ENCODE results near the gene RNF212.
"Not testable (repeated sequence)": the region's sequence is repeated elsewhere in the genome, so short reads cannot be mapped to it uniquely, and the experiment has no call there.

The RNF212 gene

GRCh38 chr4:1055721-1056590, 57.4 kb downstream of the RNF212 start:
- intact Hi-C loops (cut with DNase I), result no loop called here
- DNase-seq, result peak in 7 of 42 donors; percentile 9 to 46 (median 17)

DNA sequence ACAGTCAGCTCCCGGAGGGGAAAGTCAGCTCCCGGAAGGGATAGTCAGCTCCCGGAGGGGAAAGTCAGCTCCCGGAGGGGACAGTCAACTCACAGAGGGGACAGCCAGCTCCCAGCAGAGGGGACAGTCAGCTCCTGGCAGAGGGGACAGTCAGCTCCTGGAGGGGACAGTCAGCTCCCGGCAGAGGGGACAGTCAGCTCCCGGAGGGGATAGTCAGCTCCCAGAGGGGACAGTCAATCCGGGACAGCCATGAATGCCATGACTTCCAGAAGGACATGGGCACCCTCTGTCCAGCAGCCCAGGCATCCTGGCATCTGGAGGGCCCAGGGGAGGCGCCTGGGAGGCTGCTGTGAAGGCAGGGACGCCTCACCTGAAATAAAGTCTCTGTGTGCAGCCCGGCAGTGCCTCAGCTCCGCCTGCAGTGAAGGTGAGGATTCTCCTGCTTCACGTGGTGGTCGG, 58.1 kb downstream of the RNF212 start:
- peak in 4 of 42 donors; percentile 5 to 36 (median 8) for DNase-seq
- intact Hi-C loops (cut with DNase I), result not testable (repeated sequence)

DNA sequence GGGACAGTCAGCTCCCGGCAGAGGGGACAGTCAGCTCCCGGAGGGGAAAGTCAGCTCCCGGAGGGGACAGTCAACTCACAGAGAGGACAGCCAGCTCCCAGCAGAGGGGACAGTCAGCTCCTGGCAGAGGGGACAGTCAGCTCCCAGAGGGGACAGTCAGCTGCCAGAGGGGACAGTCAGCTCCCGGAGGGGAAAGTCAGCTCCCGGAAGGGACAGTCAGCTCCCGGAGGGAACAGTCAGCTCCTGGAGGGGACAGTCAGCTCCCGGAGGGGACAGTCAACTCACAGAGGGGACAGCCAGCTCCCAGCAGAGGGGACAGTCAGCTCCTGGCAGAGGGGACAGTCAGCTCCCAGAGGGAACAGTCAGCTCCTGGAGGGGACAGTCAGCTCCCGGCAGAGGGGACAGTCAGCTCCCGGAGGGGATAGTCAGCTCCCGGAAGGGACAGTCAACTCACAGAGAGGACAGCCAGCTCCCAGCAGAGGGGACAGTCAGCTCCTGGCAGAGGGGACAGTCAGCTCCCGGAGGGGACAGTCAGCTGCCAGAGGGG, 58.6 kb downstream of the RNF212 start:
- peak in 4 of 42 donors; percentile 6 to 26 (median 8) for DNase-seq
- intact Hi-C loops (cut with DNase I), result not testable (repeated sequence)

- intact Hi-C loops (cut with DNase I), result not testable (repeated sequence)
- DNase-seq, result peak in 4 of 42 donors; percentile 1 to 10 (median 6)
These were observed 59.5 kb downstream of the RNF212 start for GRCh38 chr4:1053891-1054290.

- peak in 9 of 42 donors; percentile 1 to 42 (median 16) for DNase-seq
- intact Hi-C loops (cut with DNase I), result no loop called here
These were observed 60.2 kb downstream of the RNF212 start for GRCh38 chr4:1053080-1053661.

DNA sequence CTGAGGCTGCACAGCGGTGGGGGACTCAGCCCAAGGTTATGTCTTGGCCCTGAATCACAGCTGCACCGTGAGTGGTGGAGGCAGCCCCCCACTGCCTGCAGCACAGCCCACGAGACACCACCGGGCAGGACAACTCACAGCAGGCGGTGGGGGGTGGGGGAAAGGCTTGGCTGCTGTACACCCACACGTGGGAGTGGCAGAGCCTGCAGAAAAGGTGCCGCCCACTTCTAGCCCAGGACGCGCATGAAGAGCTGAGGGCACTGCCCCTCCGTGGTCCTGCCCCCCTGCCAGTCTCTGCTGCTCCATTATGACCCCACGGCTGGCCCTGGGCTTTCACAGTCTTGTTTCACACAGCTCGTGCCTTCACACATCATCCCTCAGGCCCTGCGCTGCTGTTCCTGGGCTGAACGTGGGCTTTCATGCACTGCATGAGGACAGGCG, 61.1 kb downstream of the RNF212 start:
- intact Hi-C loops (cut with DNase I), result no loop called here
- DNase-seq, result peak in 11 of 42 donors; percentile 5 to 43 (median 17)

GRCh38 chr4:1051472-1051871, 61.9 kb downstream of the RNF212 start:
- peak in 4 of 42 donors; percentile 3 to 19 (median 6) for DNase-seq

GRCh38 chr4:1050486-1051213, 62.7 kb downstream of the RNF212 start:
- peak in 30 of 42 donors; percentile 1 to 86 (median 66) for DNase-seq
- intact Hi-C loops (cut with DNase I), result no loop called here

More at GRCh38 chr4:1051472-1051871, 61.9 kb downstream of the RNF212 start:
- intact Hi-C loops (cut with DNase I), result no loop called here

DNA sequence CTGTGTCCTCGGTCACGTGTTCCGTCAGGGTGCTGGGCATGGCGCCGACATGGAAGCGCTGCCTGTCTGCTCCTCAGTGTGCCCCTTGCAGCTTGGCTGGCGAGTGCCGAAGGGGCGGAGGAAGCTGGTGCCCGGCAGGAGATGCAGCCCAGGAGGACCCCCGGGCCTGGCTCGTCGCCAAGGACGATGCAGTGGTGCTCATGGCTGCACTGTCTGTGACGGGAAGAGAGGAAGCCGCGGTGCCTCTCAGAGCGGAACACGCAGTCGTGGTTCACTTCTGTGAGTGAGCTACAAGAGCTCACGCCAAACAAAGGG, 63.8 kb downstream of the RNF212 start:
- DNase-seq, result peak in 9 of 42 donors; percentile 3 to 44 (median 13)
- intact Hi-C loops (cut with DNase I), result no loop called here

- intact Hi-C loops (cut with DNase I), result no loop called here
- DNase-seq, result peak in 10 of 42 donors; percentile 6 to 39 (median 11)
These were observed 64.4 kb downstream of the RNF212 start for GRCh38 chr4:1048773-1049590.

DNA sequence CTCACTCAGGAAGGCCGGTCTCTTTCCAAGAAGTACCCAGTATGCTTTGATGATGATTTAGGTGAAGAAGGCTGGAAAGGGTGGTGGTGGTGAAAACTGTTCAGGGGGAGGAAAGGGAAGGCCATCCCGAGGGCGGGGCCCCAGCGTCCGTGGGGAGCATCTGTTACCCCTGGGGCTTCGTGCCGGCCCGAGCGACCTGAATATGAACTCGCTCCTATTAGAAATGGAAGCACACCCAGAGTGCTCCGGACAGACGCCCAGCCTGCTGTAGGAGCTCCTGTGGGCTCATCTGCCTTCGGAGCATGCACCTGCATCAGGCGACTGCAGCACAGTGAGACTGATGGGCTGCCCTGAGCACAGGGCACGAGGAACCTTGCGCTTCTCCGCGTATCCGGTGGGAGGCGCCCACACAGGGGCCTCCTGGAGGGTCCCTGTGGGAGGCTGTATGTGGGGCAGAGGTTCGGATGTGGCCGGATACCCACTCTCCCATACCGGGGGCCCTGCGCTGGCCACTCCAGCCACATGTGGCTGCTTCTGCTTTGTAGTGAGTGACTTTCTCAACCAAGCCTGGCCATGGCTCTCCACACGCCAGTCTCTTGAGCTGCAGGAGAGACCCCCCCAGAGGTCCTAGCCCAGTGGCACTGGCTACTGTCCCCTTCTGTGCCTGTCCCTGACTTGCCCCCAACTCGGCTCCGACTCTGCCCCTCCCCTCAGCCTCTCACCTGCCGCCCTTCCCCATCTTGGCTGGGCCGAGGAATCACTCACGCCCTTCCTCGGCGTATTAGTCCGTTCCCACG, 65.2 kb downstream of the RNF212 start:
- peak in 11 of 42 donors; percentile 1 to 45 (median 12) for DNase-seq

DNA sequence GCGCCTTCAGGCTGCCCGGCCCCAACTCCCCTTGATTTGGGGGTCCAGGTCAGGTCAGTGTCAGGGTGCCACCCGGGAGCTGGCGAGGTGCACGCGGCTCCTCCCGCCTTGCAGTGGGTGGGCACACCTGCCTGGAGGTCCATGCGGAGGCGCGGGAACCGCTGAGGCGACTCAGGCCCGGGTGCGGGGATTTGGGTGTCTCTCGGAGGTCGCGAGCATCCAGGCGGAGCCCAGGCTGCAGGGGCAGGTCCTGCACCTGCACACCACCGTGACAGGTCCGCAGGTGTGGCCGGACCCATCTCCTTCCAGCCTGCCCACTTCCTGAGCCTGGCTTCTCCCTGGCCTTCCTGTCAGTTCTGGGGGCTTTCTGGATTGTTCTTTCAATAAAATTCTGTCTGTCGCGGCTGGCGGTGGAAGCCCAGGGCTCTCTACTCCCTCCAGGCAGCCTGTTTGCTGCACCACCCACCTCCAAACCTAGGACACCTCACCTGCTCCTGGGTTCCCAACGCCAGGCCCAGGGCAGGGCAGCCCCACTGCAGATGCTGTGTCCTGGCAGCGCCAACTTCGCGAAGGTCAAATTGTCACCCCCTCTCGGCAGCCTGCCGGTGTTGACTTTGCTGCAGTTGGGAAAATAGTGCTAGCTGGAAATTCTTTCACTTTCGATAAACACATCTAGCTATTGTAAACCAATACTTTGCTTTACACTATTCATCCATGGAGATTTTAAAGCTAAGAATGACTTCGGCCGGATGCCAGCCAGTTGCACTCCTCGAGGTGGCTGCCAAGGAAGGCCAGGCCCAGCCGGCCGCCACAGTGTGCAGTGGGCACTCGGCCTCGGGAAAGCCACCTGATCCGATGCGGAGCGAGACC, 66.0 kb downstream of the RNF212 start:
- DNase-seq, result peak in 12 of 42 donors; percentile 2 to 44 (median 17)
- intact Hi-C loops (cut with DNase I), result no loop called here

More for the DNA sequence above, 65.2 kb downstream of the RNF212 start:
- intact Hi-C loops (cut with DNase I), result no loop called here

- intact Hi-C loops (cut with DNase I), result not testable (repeated sequence)
- DNase-seq, result peak in 37 of 42 donors; percentile 37 to 79 (median 61)
These were observed 66.8 kb downstream of the RNF212 start for GRCh38 chr4:1046581-1047011.

DNA sequence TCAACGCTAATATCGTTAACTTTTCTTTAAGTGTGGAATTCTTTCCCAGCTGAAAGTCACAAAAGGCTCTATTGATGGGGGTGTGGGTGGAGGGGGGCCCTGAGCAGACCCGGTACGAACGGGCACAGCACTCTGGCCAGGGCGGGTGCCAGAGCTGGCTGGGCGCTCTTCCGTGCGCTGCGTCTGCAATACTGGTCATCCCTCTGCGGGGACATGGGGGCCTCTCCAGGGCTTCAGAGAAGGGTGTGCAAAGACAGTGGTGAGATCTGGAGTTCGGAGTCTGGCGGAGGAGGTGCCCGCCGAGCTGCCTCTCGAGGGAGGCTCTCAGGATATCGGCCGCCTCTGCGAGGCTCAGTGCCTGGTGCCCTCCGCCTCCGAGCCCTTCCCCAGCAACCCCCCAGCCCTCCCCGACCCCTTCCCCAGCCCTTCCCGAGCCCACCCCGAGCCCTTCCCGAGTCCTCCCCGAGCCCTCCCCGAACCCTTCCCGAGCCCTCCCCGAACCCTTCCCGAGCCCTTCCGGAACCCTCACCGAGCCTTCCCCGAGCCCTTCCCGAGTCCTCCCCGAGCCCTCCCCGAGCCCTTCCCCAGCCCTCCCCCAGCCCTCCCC, 67.7 kb downstream of the RNF212 start:
- peak in 5 of 42 donors; percentile 5 to 70 (median 27) for DNase-seq
- intact Hi-C loops (cut with DNase I), result no loop called here

DNA sequence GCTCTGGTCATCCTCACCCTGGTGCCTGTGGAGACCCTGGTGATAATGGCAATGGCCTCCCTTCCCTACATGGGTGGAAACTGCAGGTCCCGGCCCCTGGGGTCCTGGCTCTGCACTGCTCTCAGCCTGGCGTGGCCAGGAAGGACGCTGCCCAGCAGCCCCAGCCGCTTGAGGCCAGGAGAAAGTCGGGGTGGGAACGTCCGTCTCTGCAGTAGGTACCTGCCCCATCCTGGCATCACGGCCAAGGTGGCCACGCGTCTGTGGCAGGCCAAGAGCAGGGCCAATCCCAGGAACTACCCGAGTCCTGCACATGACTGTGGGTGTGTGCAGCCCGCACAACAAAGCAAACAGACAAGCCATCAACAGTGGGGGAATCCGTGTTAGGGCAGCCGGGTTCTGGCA, 68.2 kb downstream of the RNF212 start:
- intact Hi-C loops (cut with DNase I), result no loop called here
- peak in 3 of 42 donors; percentile 11 to 23 (median 12) for DNase-seq

Measured in head of caudate nucleus (tissue), 42 donors.